Right lobe of liver (tissue), 6 donors: ENCODE measurements around the gene DHX30. TPM values are rescaled to one million over a fixed set of nuclear protein-coding genes. Genes with fewer than 3 reads are reported as not detected.
A peak's percentile ranks its signal among the peaks of the same experiment; 100 is the strongest.

Experiments used
- ATAC-seq, 4 donors: fragments of 200-7000 bp; cut with Tn5 transposase; one replicate each; pipeline ENCODE4 v1.9.1; 2020; ENCODE audit warnings: mild to moderate bottlenecking in 4 of 4, moderate library complexity in 4 of 4
- DNase-seq, 3 donors: peaks; one replicate each; pipeline ENCODE4 v3.0.0-alpha.2; 2020
- H3K27ac ChIP-seq, 3 donors: fragments of 200-600 bp; one replicate each; pipeline ENCODE4 v1.8.0; 2022
- H3K27me3 ChIP-seq, 2 donors: fragments of 200-600 bp; one replicate each; pipeline ENCODE4 v1.8.0; 2022
- H3K36me3 ChIP-seq, 4 donors: fragments of 200-600 bp; sonication (generic) in 1 of 4; one replicate each; pipeline versions ENCODE4 v1.5.1 to v1.8.0; 2017 to 2022; ENCODE audit warnings: control low read depth in 1 of 4
- H3K4me1 ChIP-seq, 4 donors: fragments of 200-600 bp; sonication (generic) in 1 of 4; one replicate each; pipeline versions ENCODE4 v1.5.1 to v1.8.0; 2017 to 2022; ENCODE audit warnings: control low read depth in 1 of 4
- H3K4me3 ChIP-seq, 3 donors: fragments of 200-600 bp; one replicate each; pipeline ENCODE4 v1.8.0; 2022
- H3K9me3 ChIP-seq, 4 donors: fragments of 200-600 bp; sonication (generic) in 1 of 4; one replicate each; pipeline versions ENCODE4 v1.5.1 to v1.8.0; 2017 to 2022; ENCODE audit warnings: control low read depth in 1 of 4
- CTCF ChIP-seq, 4 donors: fragments of 200-600 bp in 3 of 4; fragments of 450-650 bp in 1 of 4; IDR thresholded peaks; one replicate each; pipeline versions ENCODE4 v1.5.1 to v1.8.0; 2016 to 2022; ENCODE audit warnings: antibody characterized with exemption in 4 of 4, mild to moderate bottlenecking in 2 of 4
- POLR2A ChIP-seq: fragments of 450-650 bp; IDR thresholded peaks from one replicate; pipeline ENCODE4 v1.6.1; 2017; ENCODE audit warnings: antibody characterized with exemption, mild to moderate bottlenecking
- WGBS: methylation state at CpG from one replicate; pipeline ENCODE4 v1.1.6; 2018; ENCODE audit warnings: low coverage, low lambda C conversion rate; ENCODE audit not compliant: insufficient coverage; ENCODE audit errors: missing lambda C conversion rate; 5-methylcytosine and 5-hydroxymethylcytosine counted together
- intact Hi-C, 2 donors: fragments of 100-400 bp; cut with DNase I; formaldehyde crosslinking; loops; one replicate each; pipeline versions ENCODE4 v1.11.2 to v1.14.1; 2022
- total RNA-seq, 6 experiments: library from RNA; depleted of rRNA in 2 of 6; stranded (reverse); fragments of >200 nt in 2 of 6; fragmentation: NEBNext Ultra II Directional in 3 of 6; extraction: Animal tissue kit (Norgen Biotek cat#: 25700) in 3 of 6; gene quantifications; one replicate each; pipeline versions ENCODE4 v1.1.0 to v1.2.4, GENCODE V29; 2016 to 2023
- donor health status: DM: no; HTN: yes; CAD: no.
- donor health status: DM: no; HTN: no; CAD: no.
- donor health status: DM: no; HTN: no; CAD: no.
- donor health status: DM: no; HTN: yes; CAD: no.
- donor health status: DM: no; HTN: yes; CAD: no.

The DHX30 gene
- total RNA-seq, 6 experiments from 2014 or later, result 20.1 to 40.9 (median 28.7) TPM

DNA sequence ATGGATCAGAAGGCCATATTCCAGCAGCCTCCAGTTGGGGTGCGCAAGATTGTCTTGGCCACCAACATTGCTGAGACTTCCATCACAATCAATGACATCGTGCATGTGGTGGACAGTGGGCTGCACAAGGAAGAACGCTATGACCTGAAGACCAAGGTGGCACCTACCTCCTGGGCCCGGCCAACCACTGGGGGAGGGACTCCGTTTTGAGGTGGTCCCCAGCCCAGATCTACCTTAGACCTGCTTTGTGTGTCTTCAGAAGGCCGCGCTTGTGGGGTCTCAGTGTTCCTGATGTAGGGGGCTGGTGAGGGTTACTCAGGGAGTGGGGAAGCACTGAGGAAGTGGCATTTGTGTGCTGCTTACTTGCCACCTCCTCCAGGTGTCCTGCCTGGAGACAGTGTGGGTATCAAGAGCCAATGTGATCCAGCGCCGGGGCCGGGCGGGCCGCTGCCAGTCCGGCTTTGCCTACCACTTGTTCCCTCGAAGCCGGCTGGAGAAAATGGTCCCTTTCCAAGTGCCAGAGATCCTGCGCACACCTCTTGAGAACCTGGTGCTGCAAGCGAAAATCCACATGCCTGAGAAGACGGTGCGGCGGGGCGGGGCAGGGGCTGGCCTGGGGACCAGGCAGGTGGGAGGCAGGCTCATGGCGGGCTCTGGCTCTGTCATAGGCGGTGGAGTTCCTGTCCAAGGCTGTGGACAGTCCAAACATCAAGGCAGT lies 45.0 kb downstream of the DHX30 start:
- WGBS, result 91% methylated on average over 7 of the region's 23 CpGs
- H3K36me3 ChIP-seq, result peaks cover 0 to 75% (median 34%) of the 10 kb centered on the region in 4 donors

GRCh38 chr3:47848599-47849117 lies 45.7 kb downstream of the DHX30 start:
- peaks cover 0 to 69% (median 32%) of the 10 kb centered on the region in 4 donors for H3K36me3 ChIP-seq
- DNase-seq, result no peak
- no peaks in the 10 kb centered on the region for H3K27me3 ChIP-seq
- intact Hi-C loops, result loop anchor here (10.0 kb wide), 2 partner anchors 146 to 306 kb away; no protein-coding TSS in a partner anchor
- no peaks in the 10 kb centered on the region for H3K9me3 ChIP-seq
- H3K4me3 ChIP-seq, result no peak overlapping the region
- peak in 2 of 4 donors; percentile 1 to 3 for ATAC-seq
- no peaks in the 10 kb centered on the region for H3K4me1 ChIP-seq
- no peak overlapping the region for H3K27ac ChIP-seq
- TF ChIP-seq POLR2A, result no peak
- TF ChIP-seq CTCF (IDR thresholded peaks at IDR 0.05), result no peak
- WGBS, result no CpG with 5 or more reads among the region's 23 CpGs

More for the DNA sequence above, 45.0 kb downstream of the DHX30 start:
- no peak for DNase-seq
- no peaks in the 10 kb centered on the region for H3K9me3 ChIP-seq
- no peak overlapping the region for H3K27ac ChIP-seq
- H3K27me3 ChIP-seq, result no peaks in the 10 kb centered on the region
- no peaks in the 10 kb centered on the region for H3K4me1 ChIP-seq
- TF ChIP-seq CTCF (IDR thresholded peaks at IDR 0.05), result no peak
- no peak for TF ChIP-seq POLR2A
- H3K4me3 ChIP-seq, result no peak overlapping the region
- intact Hi-C loops, result loop anchor here (10.0 kb wide), 2 partner anchors 147 to 307 kb away; no protein-coding TSS in a partner anchor
- ATAC-seq, result no peak

GRCh38 chr3:47849186-47849698 lies 46.3 kb downstream of the DHX30 start:
- intact Hi-C loops, result loop anchor here (10.0 kb wide), 2 partner anchors 146 to 306 kb away; no protein-coding TSS in a partner anchor
- H3K4me1 ChIP-seq, result no peaks in the 10 kb centered on the region
- no peak overlapping the region for H3K27ac ChIP-seq
- ATAC-seq (peak in 3 of 4 donors; percentile 2 to 4 (median 3)), DNase-seq (no peak)
- no peak overlapping the region for H3K4me3 ChIP-seq
- TF ChIP-seq CTCF (IDR thresholded peaks at IDR 0.05) (no peak), POLR2A (no peak)
- H3K9me3 ChIP-seq, result no peaks in the 10 kb centered on the region
- 70% methylated on average over 3 of the region's 14 CpGs for WGBS
- H3K36me3 ChIP-seq, result peaks cover 0 to 68% (median 32%) of the 10 kb centered on the region in 4 donors
- no peaks in the 10 kb centered on the region for H3K27me3 ChIP-seq

DNA sequence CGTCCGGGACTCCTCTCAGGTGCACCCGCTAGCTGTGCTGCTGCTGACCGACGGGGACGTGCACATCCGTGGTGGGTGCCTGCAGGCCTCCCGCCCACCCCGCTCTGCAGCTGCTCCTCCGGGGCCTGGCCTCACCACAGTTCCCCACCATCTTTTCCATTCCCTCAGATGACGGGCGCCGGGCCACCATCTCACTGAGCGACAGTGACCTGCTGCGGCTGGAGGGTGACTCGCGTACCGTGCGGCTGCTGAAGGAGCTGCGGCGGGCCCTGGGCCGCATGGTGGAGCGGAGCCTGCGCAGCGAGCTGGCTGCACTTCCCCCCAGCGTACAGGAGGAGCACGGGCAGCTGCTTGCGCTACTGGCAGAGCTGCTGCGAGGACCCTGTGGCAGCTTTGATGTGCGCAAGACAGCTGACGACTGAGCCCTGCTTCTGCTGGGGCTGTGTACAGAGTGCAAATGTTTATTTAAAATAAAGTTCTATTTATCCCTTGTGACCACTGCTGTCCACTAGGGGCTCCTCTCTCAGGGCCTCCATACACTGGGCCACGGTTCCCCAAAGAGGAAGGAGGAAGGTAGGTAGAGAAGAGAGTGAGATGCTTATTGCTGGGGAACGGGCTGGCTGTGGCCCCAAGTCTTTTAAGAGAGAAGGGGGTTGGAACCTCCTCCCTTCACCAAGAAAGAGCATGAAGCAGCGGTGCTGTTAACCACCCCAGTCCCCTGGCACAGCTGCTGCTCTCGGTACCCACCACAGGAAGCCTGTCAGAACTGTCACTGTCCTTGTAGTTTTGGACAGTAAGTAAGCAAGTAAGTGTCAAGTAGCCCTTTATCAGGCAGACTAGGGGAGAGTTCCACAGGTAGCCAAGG lies 47.0 kb downstream of the DHX30 start:
- 72% methylated on average over 9 of the region's 35 CpGs for WGBS
- H3K4me3 ChIP-seq, result no peak overlapping the region
- no peaks in the 10 kb centered on the region for H3K27me3 ChIP-seq
- intact Hi-C loops, result loop anchor here (10.0 kb wide), 2 partner anchors 145 to 305 kb away; no protein-coding TSS in a partner anchor
- peak; percentile 34 to 48 (median 41) for ATAC-seq
- TF ChIP-seq POLR2A (no peak), CTCF (IDR thresholded peaks at IDR 0.05) (peak in 2 of 4 donors; percentile 31 to 37)
- H3K4me1 ChIP-seq, result no peaks in the 10 kb centered on the region
- DNase-seq, result no peak
- H3K36me3 ChIP-seq, result peaks cover 0 to 68% (median 29%) of the 10 kb centered on the region in 4 donors
- H3K9me3 ChIP-seq, result no peaks in the 10 kb centered on the region
- no peak overlapping the region for H3K27ac ChIP-seq
